GM18873 (cell line): ENCODE data around the gene PMPCA.
"Not testable (repeated sequence)": the region's sequence is repeated elsewhere in the genome, so short reads cannot be mapped to it uniquely, and the experiment has no call there.

ENCODE experiments used
- ATAC-seq: cut with Tn5 transposase; IDR thresholded peaks from one replicate; pipeline ENCODE4 v1.9.1; 2021; ENCODE audit warnings: mild to moderate bottlenecking, moderate library complexity, moderate number of reproducible peaks; ENCODE audit not compliant: unreplicated experiment, low FRiP score

PMPCA gene

GRCh38 chr9:136407911-136408310 is 2.5 kb upstream of the PMPCA start:
- no peak for ATAC-seq

- no peak for ATAC-seq
Measured at GRCh38 chr9:136409557-136410455, 652 bp upstream of the PMPCA start.

- no peak for ATAC-seq
Measured at GRCh38 chr9:136411378-136411777, 920 bp downstream of the PMPCA start.

- no peak for ATAC-seq
Measured at GRCh38 chr9:136412962-136413361, 2.5 kb downstream of the PMPCA start.

- no peak for ATAC-seq
Measured at GRCh38 chr9:136416427-136416826, 6.0 kb downstream of the PMPCA start.

GRCh38 chr9:136416914-136417313 is 6.5 kb downstream of the PMPCA start:
- ATAC-seq = no peak

GRCh38 chr9:136418182-136419091 is 8.0 kb downstream of the PMPCA start:
- no peak for ATAC-seq

- ATAC-seq = no peak
Measured at GRCh38 chr9:136419092-136419420, 8.6 kb downstream of the PMPCA start.

GRCh38 chr9:136421791-136422190 is 11.3 kb downstream of the PMPCA start:
- no peak for ATAC-seq

GRCh38 chr9:136422876-136423275 is 12.4 kb downstream of the PMPCA start:
- no peak for ATAC-seq

GRCh38 chr9:136423432-136424146 is 13.1 kb downstream of the PMPCA start:
- no peak for ATAC-seq

GRCh38 chr9:136424750-136425362 is 14.4 kb downstream of the PMPCA start:
- ATAC-seq = no peak

- ATAC-seq = not testable (repeated sequence)
Measured at GRCh38 chr9:136425367-136425766, 14.9 kb downstream of the PMPCA start.

GRCh38 chr9:136426787-136427186 is 16.3 kb downstream of the PMPCA start:
- ATAC-seq = no peak

GRCh38 chr9:136429075-136429628 is 18.7 kb downstream of the PMPCA start:
- no peak for ATAC-seq

GRCh38 chr9:136429683-136430491 is 19.4 kb downstream of the PMPCA start:
- no peak for ATAC-seq

GRCh38 chr9:136430588-136431234 is 20.3 kb downstream of the PMPCA start:
- no peak for ATAC-seq

GRCh38 chr9:136431782-136432350 is 21.4 kb downstream of the PMPCA start:
- ATAC-seq = no peak
